K562 (cell line): ENCODE measurements around the gene MRPL30. TPM values are rescaled to one million over a fixed set of nuclear protein-coding genes. Genes with fewer than 3 reads are reported as not detected.
A peak's percentile ranks its signal among the peaks of the same experiment; 100 is the strongest.

Experiments used
- CCAR2 ChIP-seq: fragments of 200-400 bp; formaldehyde crosslinking; IDR thresholded peaks from 2 replicates; pipeline ENCODE4 v1.6.1; 2017; ENCODE audit warnings: mild to moderate bottlenecking, low read depth, low read length
- DPF2 ChIP-seq: fragments of 450-650 bp; IDR thresholded peaks from 2 replicates; pipeline ENCODE4 v1.6.1; 2016
- ETV1 ChIP-seq: fragments of 450-650 bp; conservative IDR thresholded peaks from 2 replicates; pipeline ENCODE4 v1.6.1; 2016; ENCODE audit warnings: missing genetic modification characterization, control low read depth, low read depth, missing compliant biosample characterization
- GTF2E2 ChIP-seq: fragments of 200-800 bp; sonication (Bioruptor generic); IDR thresholded peaks from 2 replicates; pipeline ENCODE4 v1.6.1; 2016; ENCODE audit warnings: missing genetic modification characterization, missing compliant biosample characterization
- MTA1 ChIP-seq: fragments of 450-650 bp; IDR thresholded peaks from 2 replicates; pipeline ENCODE4 v1.6.1; 2017; ENCODE audit warnings: borderline replicate concordance
- MTA2 ChIP-seq: fragments of 450-650 bp; IDR thresholded peaks from 2 replicates; pipeline ENCODE4 v1.6.1; 2016; ENCODE audit warnings: low read depth
- NCOA6 ChIP-seq: fragments of 450-650 bp; IDR thresholded peaks from 2 replicates; pipeline ENCODE4 v1.6.1; 2017; ENCODE audit warnings: mild to moderate bottlenecking
- NONO ChIP-seq, 2 experiments: fragments of 200-400 bp in 1 of 2; fragments of 450-650 bp in 1 of 2; formaldehyde crosslinking in 1 of 2; IDR thresholded peaks; 2 replicates each; pipeline ENCODE4 v1.6.1; 2017; ENCODE audit warnings: low read depth in 2 of 2, mild to moderate bottlenecking in 2 of 2, moderate library complexity in 2 of 2, low read length in 1 of 2
- NRF1 ChIP-seq, 2 experiments: fragments of 450-650 bp; IDR thresholded peaks in 1 of 2; conservative IDR thresholded peaks in 1 of 2; 2 replicates each; pipeline ENCODE4 v1.6.1; 2014; ENCODE audit warnings: mild to moderate bottlenecking in 2 of 2
- PML ChIP-seq: IDR thresholded peaks from 2 replicates; pipeline ENCODE4 v1.6.1; 2012; ENCODE audit warnings: low read length, inconsistent platforms
- POLR2H ChIP-seq: IDR thresholded peaks from 2 replicates; pipeline ENCODE4 v1.6.1; 2016; ENCODE audit warnings: missing genetic modification characterization, low read depth, mild to moderate bottlenecking, control low read depth, missing compliant biosample characterization, moderate library complexity
- RBM39 ChIP-seq: fragments of 200-400 bp; formaldehyde crosslinking; optimal IDR thresholded peaks from 2 replicates; pipeline ENCODE3; 2018; ENCODE audit warnings: low read depth, low read length
- RFX7 ChIP-seq: fragments of 250-450 bp; sonication (Bioruptor Pico); IDR thresholded peaks from 2 replicates; pipeline ENCODE4 v1.5.1; 2021; ENCODE audit warnings: mild to moderate bottlenecking
- SETDB1 ChIP-seq: IDR thresholded peaks from one replicate; pipeline ENCODE4 v1.6.1; 2012; ENCODE audit warnings: low read length, control low read depth, inconsistent platforms
- SMARCC2 ChIP-seq: fragments of 450-650 bp; IDR thresholded peaks from 2 replicates; pipeline ENCODE4 v1.6.1; 2017; ENCODE audit warnings: antibody characterized with exemption, moderate library complexity, mild to moderate bottlenecking, low read depth
- SRSF1 ChIP-seq: fragments of 200-400 bp; formaldehyde crosslinking; IDR thresholded peaks from 2 replicates; pipeline ENCODE4 v1.6.1; 2017; ENCODE audit warnings: mild to moderate bottlenecking, low read depth, low read length, moderate library complexity
- STAT5B ChIP-seq: fragments of 250-450 bp; sonication (Bioruptor Pico); IDR thresholded peaks from 2 replicates; pipeline ENCODE4 v1.8.0; 2021; ENCODE audit warnings: mild to moderate bottlenecking, inconsistent platforms
- TGIF2 ChIP-seq: sonication (generic); formaldehyde crosslinking; IDR thresholded peaks from 2 replicates; pipeline ENCODE4 v1.8.1; 2022; ENCODE audit warnings: mild to moderate bottlenecking, missing genetic modification reagents, moderate library complexity
- TOE1 ChIP-seq, 2 experiments: fragments of 450-650 bp in 1 of 2; sonication (generic) in 1 of 2; formaldehyde crosslinking in 1 of 2; IDR thresholded peaks; 2 replicates each; pipeline versions ENCODE4 v1.7.1 to v1.8.0; 2016 to 2022; ENCODE audit warnings: borderline replicate concordance in 2 of 2, mild to moderate bottlenecking in 2 of 2, antibody characterized with exemption in 1 of 2, inconsistent platforms in 1 of 2, low read depth in 1 of 2, missing genetic modification reagents in 1 of 2, moderate library complexity in 1 of 2
- ZC3H4 ChIP-seq: sonication (generic); formaldehyde crosslinking; IDR thresholded peaks from 2 replicates; pipeline ENCODE4 v1.9.0; 2021; ENCODE audit warnings: missing genetic modification reagents, borderline replicate concordance
- ZNF253 ChIP-seq: fragments of 250-450 bp; sonication (Bioruptor Pico); conservative IDR thresholded peaks from 2 replicates; pipeline ENCODE4 v1.6.1; 2021; ENCODE audit warnings: mild to moderate bottlenecking
- ZNF76 ChIP-seq: fragments of 250-450 bp; sonication (Bioruptor Pico); IDR thresholded peaks from 2 replicates; pipeline ENCODE4 v1.4.0; 2020; ENCODE audit warnings: mild to moderate bottlenecking, moderate library complexity, borderline replicate concordance
- polyA plus RNA-seq, 8 experiments: library from polyadenylated mRNA; depleted of rRNA in 4 of 8; stranded (reverse) in 5 of 8; unstranded in 3 of 8; fragments of >200 nt; fragmentation: Nextera tagmentation in 2 of 8; fragmentation: Illumina TruSeq in 1 of 8; extraction: Ambion mirVana in 2 of 8; extraction: Trizol in 1 of 8; gene quantifications; 2 replicates each; pipeline versions ENCODE4 v1.2.1 to v1.2.3, GENCODE V29; 2011 to 2014; ENCODE audit warnings: inconsistent platforms in 1 of 8, missing spikeins in 1 of 8
- total RNA-seq, 7 experiments: library from RNA; depleted of rRNA in 6 of 7; stranded (reverse); fragments of >200 nt in 6 of 7; fragmentation: Illumina TruSeq in 2 of 7; extraction: Trizol in 2 of 7; gene quantifications; 2 replicates each; pipeline versions ENCODE4 v1.2.1 to v1.2.3, GENCODE V29; 2011 to 2021; ENCODE audit warnings: low replicate concordance in 1 of 7
- TF ChIP-seq, protein P1 (sequence below): fragments of 250-450 bp; sonication (Bioruptor Pico); IDR thresholded peaks from 2 replicates; pipeline ENCODE4 v1.8.0; 2022; ENCODE audit warnings: inconsistent platforms
- TF ChIP-seq, protein P2 (sequence below): fragments of 450-650 bp; formaldehyde crosslinking; IDR thresholded peaks from 2 replicates; pipeline ENCODE4 v1.4.0; 2022; ENCODE audit warnings: missing genetic modification characterization
- TF ChIP-seq, protein P3 (sequence below): fragments of 250-450 bp; sonication (Bioruptor Pico); IDR thresholded peaks from 2 replicates; pipeline ENCODE4 v1.5.1; 2021; ENCODE audit warnings: mild to moderate bottlenecking

The MRPL30 gene
- total and polyA plus RNA-seq, 9 of the 15 experiments (the other 6 are each of a cell fraction or from before 2014, with no cell fraction given): 63.3 to 130 (median 87.0) TPM

DNA sequence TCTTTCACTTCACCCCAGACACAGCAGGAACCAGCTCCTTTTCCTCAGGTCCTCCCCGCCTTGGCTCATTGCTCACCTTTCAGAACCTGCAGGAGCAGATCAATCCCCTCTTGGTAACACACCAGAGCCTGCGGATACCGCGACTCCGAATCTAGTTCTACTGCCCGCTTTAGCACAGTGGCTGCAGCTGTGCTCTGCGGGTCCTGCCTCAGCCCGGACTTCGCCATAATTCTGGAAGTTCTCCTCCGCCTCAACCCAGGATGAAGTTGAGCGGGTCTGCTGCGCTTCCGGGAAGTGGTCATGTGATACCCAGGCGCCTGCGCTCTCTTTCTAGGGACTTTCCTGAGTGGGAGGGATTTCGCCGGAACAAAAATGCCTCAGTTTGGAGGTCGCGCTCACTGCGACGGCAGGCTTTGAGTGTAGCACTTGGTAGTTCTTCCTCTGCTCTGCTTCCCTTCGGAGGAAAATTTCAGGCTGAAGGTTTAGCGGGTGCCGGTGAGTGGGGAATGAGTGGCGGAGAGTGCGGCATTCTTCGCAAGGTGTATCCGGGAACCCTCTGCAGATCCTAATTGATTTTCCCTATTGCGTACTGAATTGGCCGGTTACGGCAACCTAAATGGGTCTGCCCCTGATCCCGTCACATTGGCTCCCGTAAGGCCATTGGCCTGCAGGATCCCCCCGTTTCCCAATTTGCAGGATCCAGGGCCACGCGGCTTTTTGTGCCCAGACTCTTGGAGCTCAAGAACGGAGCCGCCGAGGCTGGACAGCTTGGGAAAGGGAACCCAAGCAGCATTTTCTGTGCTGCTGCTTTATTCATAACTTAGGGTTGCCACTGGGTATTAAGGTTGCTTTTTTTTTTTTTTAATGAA is at the start of gene MRPL30, which contains the start of gene MITD1 (continued):
- TF ChIP-seq NRF1 (conservative IDR thresholded peaks at IDR 0.05 in 1 of 2, IDR thresholded peaks at IDR 0.05 in 1 of 2) (peak; percentile 90 to 93), RBM39 (no peak), DPF2 (no peak), SETDB1 (no peak), NCOA6 (no peak), MTA2 (peak; percentile 42; the same call in 1 of the 2 replicates), MTA1 (no peak), POLR2H (tag) (peak; percentile 56; the same call in 1 of the 2 replicates), ZC3H4 (CRISPR knock-in tag) (no peak), ETV1 (tag) (peak; percentile 85), STAT5B (no peak), TOE1 (IDR thresholded peaks at IDR 0.05; ENCODE audit: borderline replicate concordance) (peak; percentile 98), TOE1 (CRISPR knock-in tag; IDR thresholded peaks at IDR 0.05; ENCODE audit: borderline replicate concordance, low read depth) (no peak), GTF2E2 (peak; percentile 98), ZNF253 (CRISPR knock-in tag) (no peak), RFX7 (CRISPR knock-in tag) (no peak), TGIF2 (CRISPR knock-in tag) (no peak), SRSF1 (no peak), CCAR2 (no peak; the same call in 1 of the 2 replicates), PML (peak; percentile 82), NONO (IDR thresholded peaks at IDR 0.05; ENCODE audit: low read depth in 2 of 2, low read length in 1 of 2) (peak; percentile 74 to 79; a peak in 3 of 4 replicates), ZNF76 (CRISPR knock-in tag) (peak; percentile 63; the same call in 1 of the 2 replicates), SMARCC2 (no peak)
- TF ChIP-seq, protein P1, sequence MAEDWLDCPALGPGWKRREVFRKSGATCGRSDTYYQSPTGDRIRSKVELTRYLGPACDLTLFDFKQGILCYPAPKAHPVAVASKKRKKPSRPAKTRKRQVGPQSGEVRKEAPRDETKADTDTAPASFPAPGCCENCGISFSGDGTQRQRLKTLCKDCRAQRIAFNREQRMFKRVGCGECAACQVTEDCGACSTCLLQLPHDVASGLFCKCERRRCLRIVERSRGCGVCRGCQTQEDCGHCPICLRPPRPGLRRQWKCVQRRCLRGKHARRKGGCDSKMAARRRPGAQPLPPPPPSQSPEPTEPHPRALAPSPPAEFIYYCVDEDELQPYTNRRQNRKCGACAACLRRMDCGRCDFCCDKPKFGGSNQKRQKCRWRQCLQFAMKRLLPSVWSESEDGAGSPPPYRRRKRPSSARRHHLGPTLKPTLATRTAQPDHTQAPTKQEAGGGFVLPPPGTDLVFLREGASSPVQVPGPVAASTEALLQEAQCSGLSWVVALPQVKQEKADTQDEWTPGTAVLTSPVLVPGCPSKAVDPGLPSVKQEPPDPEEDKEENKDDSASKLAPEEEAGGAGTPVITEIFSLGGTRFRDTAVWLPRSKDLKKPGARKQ: no peak
- TF ChIP-seq, protein P2, sequence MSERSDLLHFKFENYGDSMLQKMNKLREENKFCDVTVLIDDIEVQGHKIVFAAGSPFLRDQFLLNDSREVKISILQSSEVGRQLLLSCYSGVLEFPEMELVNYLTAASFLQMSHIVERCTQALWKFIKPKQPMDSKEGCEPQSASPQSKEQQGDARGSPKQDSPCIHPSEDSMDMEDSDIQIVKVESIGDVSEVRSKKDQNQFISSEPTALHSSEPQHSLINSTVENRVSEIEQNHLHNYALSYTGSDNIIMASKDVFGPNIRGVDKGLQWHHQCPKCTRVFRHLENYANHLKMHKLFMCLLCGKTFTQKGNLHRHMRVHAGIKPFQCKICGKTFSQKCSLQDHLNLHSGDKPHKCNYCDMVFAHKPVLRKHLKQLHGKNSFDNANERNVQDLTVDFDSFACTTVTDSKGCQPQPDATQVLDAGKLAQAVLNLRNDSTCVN (CRISPR knock-in tag): no peak
- TF ChIP-seq, protein P3, sequence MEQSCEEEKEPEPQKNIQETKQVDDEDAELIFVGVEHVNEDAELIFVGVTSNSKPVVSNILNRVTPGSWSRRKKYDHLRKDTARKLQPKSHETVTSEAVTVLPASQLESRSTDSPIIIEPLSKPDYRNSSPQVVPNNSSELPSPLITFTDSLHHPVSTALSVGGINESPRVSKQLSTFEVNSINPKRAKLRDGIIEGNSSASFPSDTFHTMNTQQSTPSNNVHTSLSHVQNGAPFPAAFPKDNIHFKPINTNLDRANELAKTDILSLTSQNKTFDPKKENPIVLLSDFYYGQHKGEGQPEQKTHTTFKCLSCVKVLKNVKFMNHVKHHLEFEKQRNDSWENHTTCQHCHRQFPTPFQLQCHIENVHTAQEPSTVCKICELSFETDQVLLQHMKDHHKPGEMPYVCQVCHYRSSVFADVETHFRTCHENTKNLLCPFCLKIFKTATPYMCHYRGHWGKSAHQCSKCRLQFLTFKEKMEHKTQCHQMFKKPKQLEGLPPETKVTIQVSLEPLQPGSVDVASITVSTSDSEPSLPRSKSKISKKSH (CRISPR knock-in tag): no peak
